GM06990 (cell line): ENCODE results near the gene HSPA4L.

ENCODE experiments used
- DNase-seq: peaks from one replicate; pipeline ENCODE4 v3.0.0-alpha.2; 2011; ENCODE audit not compliant: insufficient read length; ENCODE audit errors: extremely low read depth
- H3K27me3 ChIP-seq: replicated peaks from 2 replicates; pipeline ENCODE4 v1.6.0; 2011; ENCODE audit warnings: low read length; ENCODE audit not compliant: control insufficient read depth, insufficient read depth
- H3K36me3 ChIP-seq: 2 replicates; pipeline ENCODE4 v1.5.1; 2011; ENCODE audit warnings: low read length; ENCODE audit not compliant: control insufficient read depth, insufficient read depth
- H3K4me3 ChIP-seq: replicated peaks from 2 replicates; pipeline ENCODE4 v1.5.1; 2011; ENCODE audit warnings: low read depth, mild to moderate bottlenecking, control low read depth, low read length
- TF ChIP-seq, protein P1 (sequence below): IDR thresholded peaks from 2 replicates; pipeline ENCODE4 v1.5.1; 2011; ENCODE audit warnings: low read length, control low read depth, mild to moderate bottlenecking, inconsistent platforms; ENCODE audit not compliant: insufficient read depth, poor library complexity, severe bottlenecking

The HSPA4L gene

DNA sequence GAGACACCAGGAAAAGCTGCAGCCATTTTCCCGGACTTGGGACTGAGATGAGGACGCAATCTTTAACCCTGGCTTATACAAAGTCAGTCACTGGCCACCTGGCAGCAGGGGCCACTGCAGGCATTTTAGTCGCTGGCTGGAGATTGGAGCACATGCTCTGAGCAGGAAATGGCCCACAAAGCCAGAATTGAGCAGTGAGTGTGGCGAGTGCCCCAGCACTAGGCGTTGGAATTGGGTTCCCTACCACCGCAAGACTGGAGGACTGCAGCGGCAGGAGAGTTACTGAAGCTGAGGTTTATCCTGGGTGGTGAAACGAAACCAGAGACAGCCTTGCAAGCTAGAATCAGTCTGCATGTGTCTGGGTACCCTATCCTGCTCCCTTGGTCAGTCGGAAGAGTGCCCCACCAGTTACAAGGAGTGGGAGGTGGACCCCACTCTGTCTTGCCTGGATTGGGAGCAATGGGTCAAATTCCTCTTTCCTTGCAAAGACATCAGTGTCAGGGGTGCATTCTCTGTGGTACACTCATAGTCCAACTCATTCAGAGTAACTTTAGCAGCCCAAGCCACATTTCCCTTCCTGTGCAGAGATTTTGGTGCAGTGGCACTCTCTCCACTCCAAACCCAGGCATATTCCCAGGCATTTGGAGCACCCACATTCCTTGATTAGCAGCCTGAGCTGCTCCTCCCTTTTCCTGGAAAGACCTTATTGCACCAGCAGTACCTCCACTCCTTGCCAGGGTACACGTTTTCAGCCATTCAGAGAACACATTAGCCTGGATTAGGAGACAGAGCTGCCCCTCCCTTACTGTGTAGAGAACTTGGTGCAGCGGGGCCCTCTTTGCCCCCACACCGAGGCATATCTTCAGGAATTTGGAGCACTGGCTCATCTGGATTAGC lies 61.8 kb downstream of the HSPA4L start:
- no peak for DNase-seq
- H3K4me3 ChIP-seq = no peak overlapping the region
- TF ChIP-seq, protein P1, sequence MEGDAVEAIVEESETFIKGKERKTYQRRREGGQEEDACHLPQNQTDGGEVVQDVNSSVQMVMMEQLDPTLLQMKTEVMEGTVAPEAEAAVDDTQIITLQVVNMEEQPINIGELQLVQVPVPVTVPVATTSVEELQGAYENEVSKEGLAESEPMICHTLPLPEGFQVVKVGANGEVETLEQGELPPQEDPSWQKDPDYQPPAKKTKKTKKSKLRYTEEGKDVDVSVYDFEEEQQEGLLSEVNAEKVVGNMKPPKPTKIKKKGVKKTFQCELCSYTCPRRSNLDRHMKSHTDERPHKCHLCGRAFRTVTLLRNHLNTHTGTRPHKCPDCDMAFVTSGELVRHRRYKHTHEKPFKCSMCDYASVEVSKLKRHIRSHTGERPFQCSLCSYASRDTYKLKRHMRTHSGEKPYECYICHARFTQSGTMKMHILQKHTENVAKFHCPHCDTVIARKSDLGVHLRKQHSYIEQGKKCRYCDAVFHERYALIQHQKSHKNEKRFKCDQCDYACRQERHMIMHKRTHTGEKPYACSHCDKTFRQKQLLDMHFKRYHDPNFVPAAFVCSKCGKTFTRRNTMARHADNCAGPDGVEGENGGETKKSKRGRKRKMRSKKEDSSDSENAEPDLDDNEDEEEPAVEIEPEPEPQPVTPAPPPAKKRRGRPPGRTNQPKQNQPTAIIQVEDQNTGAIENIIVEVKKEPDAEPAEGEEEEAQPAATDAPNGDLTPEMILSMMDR = no peak
- H3K36me3 ChIP-seq = no peaks in the 10 kb centered on the region
- no peaks in the 10 kb centered on the region for H3K27me3 ChIP-seq

DNA sequence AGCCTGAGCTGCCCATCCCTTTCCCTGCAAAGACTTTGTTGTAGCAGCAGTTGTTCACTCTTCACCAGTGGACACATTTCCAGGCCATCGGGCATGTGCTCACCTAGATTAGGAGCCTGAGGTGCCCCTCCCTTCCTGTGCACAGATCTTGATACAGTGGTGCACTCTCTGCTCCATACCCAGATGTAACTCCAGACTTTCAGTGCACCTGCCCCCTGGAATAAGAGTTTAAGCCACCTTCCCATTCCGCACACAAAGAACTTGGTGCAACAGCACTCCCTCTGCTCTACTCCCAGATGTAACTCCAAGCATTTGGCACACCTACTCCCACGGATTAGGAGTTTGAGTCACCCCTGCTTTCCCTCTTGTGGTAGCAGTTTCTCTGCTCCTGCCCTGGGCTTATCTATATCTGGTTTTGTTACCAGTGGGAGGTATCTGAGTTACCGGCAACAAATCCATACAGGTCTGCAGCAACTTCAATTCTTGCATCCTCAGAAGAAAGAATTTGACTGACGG lies 62.5 kb downstream of the HSPA4L start:
- Histone ChIP-seq H3K4me3 (no peak overlapping the region), H3K27me3 (no peaks in the 10 kb centered on the region), H3K36me3 (no peaks in the 10 kb centered on the region)
- no peak for DNase-seq
- TF ChIP-seq, protein P1 = no peak

DNA sequence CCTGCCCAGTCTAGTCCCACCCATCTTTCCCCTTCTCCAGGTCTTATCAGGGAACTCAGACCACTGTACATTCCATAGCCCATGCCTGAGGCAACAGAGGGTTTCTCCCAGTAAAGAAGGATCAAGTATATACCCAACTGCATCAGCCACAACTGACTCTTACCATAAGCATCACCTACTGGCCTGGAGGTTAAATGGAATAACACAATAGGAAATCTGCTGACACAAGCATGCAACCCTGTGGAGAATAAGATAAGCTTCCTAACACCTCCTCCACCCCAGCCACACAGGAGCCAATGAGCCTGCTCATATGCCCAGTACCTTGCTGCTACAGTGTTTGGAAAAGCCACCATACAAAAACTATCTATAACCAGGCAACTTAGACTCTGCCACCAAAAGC lies 63.9 kb downstream of the HSPA4L start:
- no peak for DNase-seq
- no peaks in the 10 kb centered on the region for H3K36me3 ChIP-seq
- TF ChIP-seq, protein P1 = no peak
- H3K4me3 ChIP-seq = no peak overlapping the region
- H3K27me3 ChIP-seq = no peaks in the 10 kb centered on the region

DNA sequence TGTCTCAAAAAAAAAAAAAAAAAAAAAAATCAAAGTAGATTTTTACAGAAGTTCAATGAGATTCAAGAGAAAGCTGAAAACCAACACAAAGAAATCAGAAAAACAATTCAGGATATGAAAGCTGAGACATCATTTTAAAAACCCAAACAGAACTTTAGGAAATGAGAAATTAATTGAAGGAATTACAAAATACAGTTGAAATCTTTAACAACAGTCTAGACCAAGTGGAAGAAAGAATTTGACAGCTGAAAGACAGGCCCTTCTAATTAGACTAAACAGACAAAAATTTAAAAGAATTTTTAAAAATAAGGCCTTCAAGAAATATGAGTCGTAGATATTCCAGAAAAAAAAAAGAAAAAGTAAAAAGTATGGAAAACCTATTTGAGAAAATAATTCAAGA lies 64.6 kb downstream of the HSPA4L start:
- DNase-seq = no peak
- Histone ChIP-seq H3K4me3 (no peak overlapping the region), H3K36me3 (no peaks in the 10 kb centered on the region), H3K27me3 (no peaks in the 10 kb centered on the region)
- TF ChIP-seq, protein P1 = no peak

DNA sequence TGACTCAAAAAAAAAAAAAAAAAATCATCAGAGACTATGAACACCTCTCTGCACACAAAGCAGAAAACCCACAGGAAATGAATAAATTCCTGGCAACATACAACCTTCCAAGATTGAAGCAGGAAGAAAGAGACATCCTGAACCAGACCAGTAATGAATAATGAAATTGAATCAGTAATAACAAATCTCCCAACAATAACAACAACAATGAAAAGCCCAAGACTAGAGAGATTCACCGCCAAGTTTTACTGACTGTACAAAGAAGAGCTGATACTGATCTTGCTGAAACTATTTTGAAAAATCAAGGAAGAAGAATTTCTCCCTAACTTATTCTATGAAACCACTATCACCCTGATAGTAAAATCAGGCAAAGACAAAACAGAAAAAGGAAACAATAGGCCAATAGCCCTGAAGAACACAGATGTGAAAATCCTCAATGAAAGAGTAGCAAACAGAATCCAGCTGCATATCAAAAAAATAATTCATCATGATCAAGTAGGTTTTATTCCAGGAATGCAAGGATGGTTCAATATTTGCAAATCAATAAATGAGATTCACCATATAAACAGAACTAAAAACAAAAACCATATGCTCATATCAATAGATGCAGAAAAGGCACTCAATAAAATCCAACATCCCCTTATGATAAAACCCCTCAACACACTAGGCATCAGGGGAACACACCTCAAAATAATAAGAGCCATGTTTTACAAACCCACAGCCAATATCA lies 67.5 kb downstream of the HSPA4L start:
- Histone ChIP-seq H3K4me3 (no peak overlapping the region), H3K36me3 (no peaks in the 10 kb centered on the region), H3K27me3 (no peaks in the 10 kb centered on the region)
- TF ChIP-seq, protein P1 = no peak
- DNase-seq = no peak
